ENCODE results near the gene TRAF2.

DNA sequence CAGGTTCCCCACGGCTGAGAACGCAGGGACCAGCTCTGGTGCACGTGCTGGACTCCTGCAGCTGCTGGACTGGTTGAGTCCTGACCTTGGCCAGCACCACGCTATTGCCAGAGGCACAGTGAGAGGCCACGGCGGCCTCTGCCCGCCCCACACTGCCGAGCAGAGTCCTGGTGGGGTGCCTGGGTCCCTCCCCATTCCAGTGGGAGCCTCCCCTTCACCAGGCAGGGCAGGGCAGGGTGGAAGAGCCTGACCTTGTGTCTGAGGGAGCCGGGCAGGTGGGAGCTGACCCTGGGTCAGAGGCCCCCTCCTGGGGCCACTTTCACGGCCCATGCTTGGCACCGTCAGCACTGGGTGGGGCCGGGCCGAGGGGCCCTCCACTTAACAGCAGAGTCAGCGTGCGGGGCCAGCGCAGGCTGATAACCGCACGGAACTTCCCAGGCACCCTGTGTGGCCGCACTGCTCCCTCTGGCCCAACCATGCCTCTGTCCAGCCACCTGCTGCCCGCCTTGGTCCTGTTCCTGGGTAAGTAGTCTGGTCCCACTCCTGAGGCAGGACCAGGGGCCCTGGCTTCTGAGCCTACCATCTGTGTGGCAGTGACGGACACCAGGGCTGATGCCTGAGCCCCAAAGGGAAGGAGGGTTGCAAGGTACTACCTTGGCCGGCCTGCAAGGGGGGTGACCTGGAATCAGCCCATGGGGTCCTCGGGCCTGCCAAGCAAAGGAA is 34.2 kb upstream of the TRAF2 start, which contains the start of gene MAMDC4:
- TF ChIP-seq, protein P1, sequence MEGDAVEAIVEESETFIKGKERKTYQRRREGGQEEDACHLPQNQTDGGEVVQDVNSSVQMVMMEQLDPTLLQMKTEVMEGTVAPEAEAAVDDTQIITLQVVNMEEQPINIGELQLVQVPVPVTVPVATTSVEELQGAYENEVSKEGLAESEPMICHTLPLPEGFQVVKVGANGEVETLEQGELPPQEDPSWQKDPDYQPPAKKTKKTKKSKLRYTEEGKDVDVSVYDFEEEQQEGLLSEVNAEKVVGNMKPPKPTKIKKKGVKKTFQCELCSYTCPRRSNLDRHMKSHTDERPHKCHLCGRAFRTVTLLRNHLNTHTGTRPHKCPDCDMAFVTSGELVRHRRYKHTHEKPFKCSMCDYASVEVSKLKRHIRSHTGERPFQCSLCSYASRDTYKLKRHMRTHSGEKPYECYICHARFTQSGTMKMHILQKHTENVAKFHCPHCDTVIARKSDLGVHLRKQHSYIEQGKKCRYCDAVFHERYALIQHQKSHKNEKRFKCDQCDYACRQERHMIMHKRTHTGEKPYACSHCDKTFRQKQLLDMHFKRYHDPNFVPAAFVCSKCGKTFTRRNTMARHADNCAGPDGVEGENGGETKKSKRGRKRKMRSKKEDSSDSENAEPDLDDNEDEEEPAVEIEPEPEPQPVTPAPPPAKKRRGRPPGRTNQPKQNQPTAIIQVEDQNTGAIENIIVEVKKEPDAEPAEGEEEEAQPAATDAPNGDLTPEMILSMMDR (IDR thresholded peaks at IDR 0.05) = no peak
- TF ChIP-seq POLR2A (IDR thresholded peaks at IDR 0.05) = no peak
